Uterus (tissue), 2 donors: ENCODE results near the gene LPP.

ENCODE experiments used
- POLR2A ChIP-seq, 2 donors: fragments of 450-650 bp; IDR thresholded peaks; one replicate each; pipeline ENCODE4 v1.6.1; 2016; ENCODE audit warnings: antibody characterized with exemption in 2 of 2, mild to moderate bottlenecking in 1 of 2, moderate library complexity in 1 of 2
- TF ChIP-seq, protein P1 (sequence below), 4 experiments: fragments of 200-600 bp in 2 of 4; fragments of 450-650 bp in 2 of 4; sonication (generic) in 2 of 4; IDR thresholded peaks; one replicate each; pipeline ENCODE4 v1.5.1; 2016 to 2019; ENCODE audit warnings: antibody characterized with exemption in 4 of 4, mild to moderate bottlenecking in 2 of 4, moderate library complexity in 1 of 4

DNA sequence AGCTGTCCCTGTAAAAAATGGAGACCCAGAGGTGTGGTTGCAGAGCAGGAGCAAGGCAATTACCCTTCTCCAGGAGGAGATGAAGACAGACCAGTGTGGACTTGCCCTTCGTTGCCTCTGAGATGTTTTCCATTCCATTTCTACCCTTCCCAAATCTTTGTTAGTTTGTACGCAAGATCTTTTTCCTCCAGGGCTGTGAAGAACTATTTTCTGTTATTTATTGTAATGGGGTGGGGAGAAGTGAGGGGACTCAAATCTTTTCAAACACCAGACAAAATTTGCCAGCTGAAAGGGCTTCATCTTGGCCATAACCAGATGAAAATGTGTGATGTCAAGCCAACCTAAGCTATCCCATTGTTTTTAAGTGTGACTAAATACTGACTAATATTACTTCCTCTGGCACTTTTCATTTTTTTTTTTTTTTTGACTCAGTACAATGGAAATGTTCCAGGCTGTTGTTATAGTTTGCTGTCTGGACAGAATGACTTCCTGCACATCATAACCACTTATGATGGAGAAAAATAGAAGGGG, 746.5 kb downstream of the LPP start:
- TF ChIP-seq, protein P1, sequence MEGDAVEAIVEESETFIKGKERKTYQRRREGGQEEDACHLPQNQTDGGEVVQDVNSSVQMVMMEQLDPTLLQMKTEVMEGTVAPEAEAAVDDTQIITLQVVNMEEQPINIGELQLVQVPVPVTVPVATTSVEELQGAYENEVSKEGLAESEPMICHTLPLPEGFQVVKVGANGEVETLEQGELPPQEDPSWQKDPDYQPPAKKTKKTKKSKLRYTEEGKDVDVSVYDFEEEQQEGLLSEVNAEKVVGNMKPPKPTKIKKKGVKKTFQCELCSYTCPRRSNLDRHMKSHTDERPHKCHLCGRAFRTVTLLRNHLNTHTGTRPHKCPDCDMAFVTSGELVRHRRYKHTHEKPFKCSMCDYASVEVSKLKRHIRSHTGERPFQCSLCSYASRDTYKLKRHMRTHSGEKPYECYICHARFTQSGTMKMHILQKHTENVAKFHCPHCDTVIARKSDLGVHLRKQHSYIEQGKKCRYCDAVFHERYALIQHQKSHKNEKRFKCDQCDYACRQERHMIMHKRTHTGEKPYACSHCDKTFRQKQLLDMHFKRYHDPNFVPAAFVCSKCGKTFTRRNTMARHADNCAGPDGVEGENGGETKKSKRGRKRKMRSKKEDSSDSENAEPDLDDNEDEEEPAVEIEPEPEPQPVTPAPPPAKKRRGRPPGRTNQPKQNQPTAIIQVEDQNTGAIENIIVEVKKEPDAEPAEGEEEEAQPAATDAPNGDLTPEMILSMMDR (IDR thresholded peaks at IDR 0.05), result no peak
- TF ChIP-seq POLR2A (IDR thresholded peaks at IDR 0.05), result no peak
